ENCODE measurements around the gene HERC3.

HERC3 gene

DNA sequence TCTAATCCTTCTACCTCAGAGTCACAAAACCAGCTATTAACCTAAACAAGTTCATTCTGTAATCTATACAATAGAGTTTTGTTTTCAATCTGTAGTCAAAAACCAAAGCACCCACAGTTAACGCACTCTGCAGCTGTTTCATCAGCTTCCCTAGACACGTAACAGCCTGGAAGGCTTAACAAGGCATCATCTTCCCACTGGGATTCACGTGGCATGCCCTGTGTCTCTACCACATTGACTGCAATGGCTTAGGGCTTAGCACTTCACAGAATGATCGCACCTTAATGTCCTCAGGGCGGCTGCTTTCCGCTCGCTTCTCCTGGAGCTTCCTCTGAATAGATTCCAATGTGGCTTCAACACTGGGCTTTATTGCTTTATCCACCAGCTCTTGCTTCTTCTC lies 155.1 kb downstream of the HERC3 start:
- DNase-seq (ENCODE audit: low read depth) = no peak

DNA sequence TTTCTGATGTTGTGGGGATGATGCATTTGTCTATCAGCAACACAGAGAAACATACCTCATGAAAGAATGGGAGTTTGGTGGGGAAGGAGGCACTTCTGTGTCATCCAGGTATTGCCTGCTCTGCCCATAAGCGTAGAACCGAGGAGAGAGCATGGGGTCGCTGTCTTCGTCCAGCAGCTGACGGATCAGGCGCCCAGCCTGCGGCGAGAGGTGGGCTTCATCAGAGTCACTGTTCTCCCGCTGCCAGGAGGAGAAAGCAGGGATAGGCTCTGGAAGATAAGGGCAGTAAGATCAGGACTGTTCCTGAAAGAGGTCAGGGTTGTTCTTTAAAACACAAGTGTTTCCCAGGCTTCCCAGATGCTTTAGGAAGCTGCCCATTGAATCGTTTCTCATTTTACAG lies 158.1 kb downstream of the HERC3 start:
- no peak for DNase-seq (ENCODE audit: low read depth)

DNA sequence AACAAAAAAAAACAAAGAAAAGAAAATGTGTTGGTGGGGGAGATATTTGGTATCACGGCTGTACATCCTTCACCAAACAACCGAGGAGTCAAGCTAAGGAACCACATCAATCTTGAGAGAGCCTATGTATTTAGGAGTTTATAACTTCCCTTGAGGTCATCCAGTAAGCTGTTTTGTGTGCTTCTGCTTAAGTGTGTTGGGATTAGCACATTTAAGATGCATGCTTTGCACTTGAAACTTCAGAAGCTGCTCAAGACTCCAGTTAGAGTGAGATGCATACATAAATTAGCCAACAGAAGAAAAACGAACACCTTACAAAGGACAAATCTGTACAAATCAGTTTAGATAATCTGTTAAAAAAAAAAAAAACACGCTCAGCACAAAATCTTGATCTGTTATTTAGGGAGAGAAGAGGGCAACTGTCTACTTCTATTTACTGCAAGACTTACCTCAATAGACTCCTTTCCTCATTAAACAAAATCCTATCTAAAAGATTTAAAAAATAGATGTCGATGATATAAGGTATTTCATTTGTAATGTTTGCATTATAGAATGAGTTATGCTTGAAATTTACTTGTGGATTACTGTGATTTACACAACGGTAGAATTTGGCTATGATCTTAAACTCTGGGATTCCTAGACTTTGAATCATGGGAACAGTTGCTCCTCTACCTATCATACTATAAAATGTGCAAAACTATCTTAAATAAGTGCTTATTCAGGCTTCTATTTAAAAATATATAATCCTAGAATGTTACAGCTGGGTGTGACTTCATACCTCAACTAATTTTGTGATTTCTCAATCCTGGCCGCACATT lies 159.2 kb downstream of the HERC3 start:
- DNase-seq (ENCODE audit: low read depth) = no peak

GRCh38 chr4:88752076-88752463 lies 159.8 kb downstream of the HERC3 start:
- DNase-seq (ENCODE audit: low read depth) = no peak

DNA sequence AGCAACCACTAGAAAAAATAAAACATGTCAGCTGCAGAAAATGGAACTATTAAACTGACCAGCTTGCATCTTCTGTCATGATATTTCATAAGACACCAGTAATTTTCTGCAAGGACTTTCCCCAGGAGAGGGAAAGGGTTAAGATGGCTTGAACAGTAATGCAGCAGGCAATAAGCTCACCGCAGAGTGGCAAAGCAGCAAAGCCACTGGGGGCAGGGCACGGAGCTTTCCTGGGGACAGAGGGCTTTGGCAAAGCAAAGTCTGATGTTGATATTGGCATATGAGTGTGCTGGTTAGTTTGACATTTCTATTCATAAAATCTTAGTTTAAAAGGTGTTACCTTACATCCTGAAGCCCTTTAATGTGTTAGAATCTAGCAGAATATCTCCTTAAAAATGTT lies 160.5 kb downstream of the HERC3 start:
- no peak for DNase-seq (ENCODE audit: low read depth)

GRCh38 chr4:88753658-88754571 lies 161.6 kb downstream of the HERC3 start:
- no peak for DNase-seq (ENCODE audit: low read depth)

DNA sequence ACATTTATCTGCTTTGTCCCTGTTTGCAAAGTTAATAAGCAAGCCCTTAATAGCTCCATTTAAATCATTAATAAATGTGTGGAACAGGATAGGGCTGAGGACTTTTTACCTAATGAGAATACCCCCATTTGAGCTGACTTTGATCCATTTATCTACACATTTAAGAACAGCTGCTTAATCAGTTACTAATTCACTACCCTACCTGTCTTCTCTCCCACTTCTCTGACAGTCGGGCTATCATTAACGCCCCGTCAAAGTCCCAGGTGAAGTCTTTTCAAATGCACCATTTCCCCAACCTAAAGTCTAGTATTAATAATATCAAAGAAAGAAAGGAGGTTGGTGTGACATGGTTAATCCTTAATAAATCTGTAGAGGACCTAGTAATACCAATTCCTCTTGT lies 162.5 kb downstream of the HERC3 start:
- no peak for DNase-seq (ENCODE audit: low read depth)

GRCh38 chr4:88755454-88755853 lies 163.2 kb downstream of the HERC3 start:
- DNase-seq (ENCODE audit: low read depth) = no peak

GRCh38 chr4:88756149-88756548 lies 163.9 kb downstream of the HERC3 start:
- DNase-seq (ENCODE audit: low read depth) = no peak

GRCh38 chr4:88757067-88757466 lies 164.8 kb downstream of the HERC3 start:
- no peak for DNase-seq (ENCODE audit: low read depth)

- no peak for DNase-seq (ENCODE audit: low read depth)
Measured at GRCh38 chr4:88757776-88758175, 165.5 kb downstream of the HERC3 start.

Data from fibroblast of the conjunctiva (primary cell).